ENCODE results near the gene LYRM4. TPM values are rescaled to one million over a fixed set of nuclear protein-coding genes. Genes with fewer than 3 reads are reported as not detected.

LYRM4 gene
- total RNA-seq, 1 donor from 2014 or later, result 26.2 TPM

- no peak for DNase-seq
- no peak for ATAC-seq (ENCODE audit: poor library complexity)
- intact Hi-C loops (cut with DNase I), result no loop called here
Measured at GRCh38 chr6:5099537-5099936, 161.2 kb downstream of the LYRM4 start.

- intact Hi-C loops (cut with DNase I), result no loop called here
- ATAC-seq (ENCODE audit: poor library complexity) (no peak), DNase-seq (no peak)
Measured at GRCh38 chr6:5098501-5099270, 162.1 kb downstream of the LYRM4 start.

GRCh38 chr6:5096482-5096881 lies 164.3 kb downstream of the LYRM4 start:
- intact Hi-C loops (cut with DNase I), result no loop called here
- DNase-seq, result peak; percentile 69
- ATAC-seq (ENCODE audit: poor library complexity), result peak; percentile 91

- intact Hi-C loops (cut with DNase I), result no loop called here
- ATAC-seq (ENCODE audit: poor library complexity) (no peak), DNase-seq (no peak)
Measured at GRCh38 chr6:5095236-5095635, 165.5 kb downstream of the LYRM4 start.

- DNase-seq, result no peak
- no peak for ATAC-seq (ENCODE audit: poor library complexity)
- intact Hi-C loops (cut with DNase I), result no loop called here
Measured at GRCh38 chr6:5094327-5094726, 166.4 kb downstream of the LYRM4 start.

- intact Hi-C loops (cut with DNase I), result no loop called here
- ATAC-seq (ENCODE audit: poor library complexity) (peak; percentile 61), DNase-seq (no peak)
Measured at GRCh38 chr6:5093231-5094015, 167.3 kb downstream of the LYRM4 start.

GRCh38 chr6:5091210-5092069 lies 169.3 kb downstream of the LYRM4 start:
- intact Hi-C loops (cut with DNase I), result no loop called here
- DNase-seq (no peak), ATAC-seq (ENCODE audit: poor library complexity) (no peak)

- DNase-seq, result no peak
- ATAC-seq (ENCODE audit: poor library complexity), result no peak
Measured at GRCh38 chr6:5090603-5091002, 170.1 kb downstream of the LYRM4 start.

GRCh38 chr6:5089481-5090438 lies 171.0 kb downstream of the LYRM4 start:
- DNase-seq, result no peak
- intact Hi-C loops (cut with DNase I), result no loop called here

More at GRCh38 chr6:5090603-5091002, 170.1 kb downstream of the LYRM4 start:
- intact Hi-C loops (cut with DNase I), result no loop called here

GRCh38 chr6:5088780-5089179 lies 172.0 kb downstream of the LYRM4 start:
- DNase-seq, result no peak
- intact Hi-C loops (cut with DNase I), result no loop called here
- no peak for ATAC-seq (ENCODE audit: poor library complexity)

More at GRCh38 chr6:5089481-5090438, 171.0 kb downstream of the LYRM4 start:
- no peak for ATAC-seq (ENCODE audit: poor library complexity)

- DNase-seq, result peak; percentile 70
- ATAC-seq (ENCODE audit: poor library complexity), result no peak
- intact Hi-C loops (cut with DNase I), result no loop called here
Measured at GRCh38 chr6:5087389-5087788, 173.4 kb downstream of the LYRM4 start.

GRCh38 chr6:5086294-5086890 lies 174.4 kb downstream of the LYRM4 start:
- intact Hi-C loops (cut with DNase I), result no loop called here
- ATAC-seq (ENCODE audit: poor library complexity), result no peak
- no peak for DNase-seq

GRCh38 chr6:5085648-5086293 lies 175.0 kb downstream of the LYRM4 start:
- intact Hi-C loops (cut with DNase I), result no loop called here
- DNase-seq, result peak; percentile 64
- ATAC-seq (ENCODE audit: poor library complexity), result peak; percentile 48

GRCh38 chr6:5084781-5085647 lies 175.7 kb downstream of the LYRM4 start, which contains the start of gene PPP1R3G:
TSS of gene PPP1R3G (plus strand) at chr6:5085341. CDS start at chr6:5085486, 145 bp downstream.
- intact Hi-C loops (cut with DNase I), result no loop called here
- DNase-seq, result peak; percentile 73
- peak; percentile 77 for ATAC-seq (ENCODE audit: poor library complexity)

- intact Hi-C loops (cut with DNase I), result no loop called here
- DNase-seq, result peak; percentile 80
- ATAC-seq (ENCODE audit: poor library complexity), result peak; percentile 88
Measured at GRCh38 chr6:5084360-5084780, 176.4 kb downstream of the LYRM4 start.

- DNase-seq (no peak), ATAC-seq (ENCODE audit: poor library complexity) (no peak)
- intact Hi-C loops (cut with DNase I), result no loop called here
Measured at GRCh38 chr6:5083813-5084359, 176.9 kb downstream of the LYRM4 start.

Measured in Right ventricle myocardium superior (tissue), 1 donor.